HG03196 (cell line): ENCODE measurements around the gene ETV6.
"Not testable (repeated sequence)": the region's sequence is repeated elsewhere in the genome, so short reads cannot be mapped to it uniquely, and the experiment has no call there.

ENCODE experiments used
- ATAC-seq: cut with Tn5 transposase; IDR thresholded peaks from one replicate; pipeline ENCODE4 v1.9.1; 2021; ENCODE audit not compliant: unreplicated experiment

The ETV6 gene

DNA sequence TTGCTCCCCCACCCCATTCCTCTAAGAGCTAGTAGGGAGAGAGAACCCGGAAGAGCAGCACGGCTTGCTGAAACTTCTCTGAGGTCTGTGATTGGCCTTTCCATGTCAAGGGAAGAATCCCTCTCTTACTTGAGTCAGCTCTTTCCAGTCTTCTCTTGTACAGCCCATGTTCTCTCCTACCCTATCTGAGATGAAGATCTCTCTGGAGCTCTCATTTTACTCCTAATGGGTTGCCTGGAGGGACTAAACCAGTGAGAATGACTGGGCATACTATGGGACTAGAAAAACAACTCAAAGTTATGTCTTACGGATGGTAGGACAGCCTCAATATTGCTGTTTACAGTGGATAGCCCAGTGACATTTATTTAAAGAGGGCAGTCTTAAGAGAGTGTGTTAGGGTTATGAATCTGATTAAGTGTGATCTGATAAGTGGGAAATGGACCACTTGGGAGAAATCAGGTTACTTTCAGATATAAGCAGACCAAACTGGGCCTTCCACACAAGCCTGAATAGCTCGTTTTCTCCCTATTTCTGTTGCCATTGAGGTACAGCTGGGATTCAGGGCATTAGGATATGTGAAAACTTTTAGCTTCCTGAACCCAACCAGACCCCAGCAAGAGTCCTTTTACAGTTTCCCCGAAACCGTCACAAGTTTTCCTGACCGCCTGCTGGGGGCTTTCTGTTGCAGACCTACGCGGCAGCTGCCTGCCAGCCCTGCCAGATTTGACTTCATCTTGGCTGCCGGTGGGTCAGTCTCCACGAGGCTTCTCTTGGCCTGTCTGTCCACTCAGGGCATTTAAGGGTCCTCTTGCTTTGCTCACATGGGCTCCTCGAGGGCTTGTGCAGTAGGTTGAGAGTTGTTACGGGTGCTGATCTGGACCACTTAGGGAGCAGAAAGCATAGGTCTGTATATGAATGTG is 16.9 kb downstream of the ETV6 start:
- no peak for ATAC-seq

DNA sequence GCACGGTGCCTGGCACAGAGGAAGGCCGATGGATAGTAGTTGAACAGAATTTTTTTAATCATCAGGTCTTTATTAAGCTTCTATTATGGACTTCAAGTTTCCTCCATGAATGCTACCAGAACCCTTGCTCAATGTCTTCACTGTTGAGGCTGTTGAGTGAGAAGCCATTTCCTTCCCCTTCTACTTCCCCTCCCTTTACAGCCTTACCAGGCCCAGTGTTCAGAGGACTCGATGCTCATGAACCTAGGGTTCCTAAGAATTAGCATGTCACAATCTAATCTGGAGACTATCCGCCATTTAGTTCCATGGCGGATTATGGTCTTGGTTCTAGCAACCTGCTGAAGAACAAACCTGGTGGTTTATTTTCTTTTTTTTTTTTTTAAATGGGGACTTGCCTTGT is 17.7 kb downstream of the ETV6 start:
- ATAC-seq = no peak

DNA sequence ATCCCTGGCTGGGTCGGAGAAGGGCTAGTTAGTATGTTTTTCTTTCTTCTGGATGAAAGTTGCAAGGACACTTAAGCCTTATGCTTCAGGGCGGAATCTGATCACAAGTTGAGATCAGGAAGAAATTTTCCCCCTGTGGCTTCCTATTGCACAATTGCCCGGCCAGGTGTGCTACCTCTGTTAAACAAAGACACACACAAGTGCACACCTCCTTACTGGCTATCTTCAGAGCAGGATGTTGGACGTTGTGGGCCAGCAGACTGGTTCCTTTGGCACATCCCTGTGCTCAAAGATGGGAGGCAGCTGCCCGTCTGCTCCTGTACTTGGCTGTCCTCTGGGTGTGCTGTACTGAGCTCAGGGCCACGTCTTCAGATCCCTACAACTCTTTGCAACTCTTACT is 19.1 kb downstream of the ETV6 start:
- ATAC-seq = no peak

DNA sequence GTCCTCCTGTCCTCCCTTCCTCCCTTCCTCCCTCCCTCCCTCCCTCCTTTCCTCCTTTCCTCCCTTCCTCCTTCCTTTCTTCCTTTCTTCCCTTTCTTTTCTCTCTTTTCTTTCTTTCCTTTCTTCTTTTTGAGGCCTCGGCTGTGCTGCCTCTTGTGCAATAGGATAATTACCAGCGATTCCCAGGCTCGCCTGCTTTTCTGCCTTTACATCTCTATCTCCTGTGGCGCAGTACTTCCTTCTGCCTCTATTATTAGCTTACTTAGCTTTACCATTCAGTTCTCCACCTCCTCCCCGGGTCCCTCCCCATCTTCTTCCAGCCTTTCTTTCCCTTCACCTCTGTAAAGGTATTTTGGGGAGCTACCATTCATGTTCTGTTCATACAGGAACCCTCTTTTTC is 19.9 kb downstream of the ETV6 start:
- no peak for ATAC-seq

DNA sequence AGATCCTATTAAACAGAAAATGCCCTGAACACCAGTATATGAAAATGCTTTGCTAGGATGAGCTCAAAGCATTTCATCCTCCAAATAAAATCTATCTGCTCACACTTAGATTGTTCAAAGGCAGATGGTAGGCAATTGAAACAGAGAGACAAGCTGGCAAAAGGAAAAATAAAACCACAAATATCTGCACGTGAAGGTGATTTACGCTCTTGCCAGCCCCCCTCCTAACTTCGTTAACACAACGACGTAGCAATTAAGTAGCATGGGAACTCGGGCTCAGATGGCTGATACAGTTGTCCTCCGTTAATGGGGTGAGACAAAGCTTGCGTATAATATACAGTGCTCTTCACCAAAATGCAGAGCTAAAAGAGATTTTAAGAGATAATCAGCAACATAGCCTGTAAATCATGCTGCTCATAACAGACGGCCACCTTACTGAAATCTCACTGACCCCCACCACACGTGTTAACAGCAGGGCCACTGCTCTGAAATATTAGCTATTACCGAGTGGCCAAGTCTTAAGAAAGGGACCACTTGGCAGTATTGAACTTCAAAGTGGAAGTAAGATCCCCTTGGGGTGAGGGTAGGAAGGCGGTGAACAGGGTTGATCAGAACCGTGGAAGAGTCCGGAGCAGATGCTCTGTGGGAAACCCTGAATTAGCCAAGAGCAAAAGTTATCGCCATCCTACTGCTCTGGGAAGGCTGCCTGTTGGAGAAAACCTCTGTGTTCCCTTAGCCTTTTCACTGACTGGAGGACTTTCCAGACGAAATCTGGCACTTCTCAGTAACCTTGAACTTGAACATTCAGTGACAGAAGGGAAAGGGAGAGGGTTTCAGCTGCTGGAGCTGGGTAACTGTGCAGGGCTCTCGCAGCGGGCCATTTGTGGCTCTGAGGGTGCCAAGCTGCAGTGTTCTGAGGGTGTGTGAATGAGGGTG is 23.1 kb downstream of the ETV6 start:
- no peak for ATAC-seq

DNA sequence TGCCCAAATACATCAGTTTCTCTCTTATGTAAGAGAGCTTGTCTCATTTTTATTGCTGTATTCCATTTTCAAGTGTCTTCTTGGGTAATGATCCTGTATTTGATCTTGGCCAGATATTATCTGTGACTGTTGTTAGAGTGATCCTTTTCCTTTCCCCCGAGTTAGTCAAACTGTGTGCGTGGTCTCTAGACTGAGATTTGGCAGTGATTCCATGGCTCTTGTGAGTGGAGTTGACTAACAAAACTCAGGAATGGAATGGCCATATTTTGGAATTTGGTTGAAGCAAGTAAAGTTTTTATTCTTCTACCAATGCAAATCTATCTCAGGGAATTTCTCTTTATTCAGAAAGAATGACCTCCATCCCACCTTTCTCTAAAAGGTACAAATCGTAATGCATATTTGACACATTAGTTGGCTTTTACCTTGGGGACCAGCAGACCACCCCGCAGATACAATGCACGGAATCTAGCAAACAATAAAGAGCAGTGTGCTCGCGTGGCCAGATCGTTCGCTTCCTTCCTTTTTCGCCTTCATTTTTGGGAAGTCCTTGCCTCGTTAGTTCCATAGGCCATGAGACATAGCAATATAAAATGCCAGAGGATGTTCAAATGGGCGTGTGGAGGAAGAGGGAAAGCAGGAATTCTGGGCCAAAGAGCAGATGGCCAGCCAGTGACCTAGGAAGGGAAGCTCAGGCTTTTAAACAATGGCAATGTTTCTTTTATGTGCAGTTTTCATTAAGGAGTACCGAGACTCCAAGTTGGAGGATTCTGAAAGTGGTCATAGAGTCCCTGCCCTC is 24.4 kb downstream of the ETV6 start:
- no peak for ATAC-seq

DNA sequence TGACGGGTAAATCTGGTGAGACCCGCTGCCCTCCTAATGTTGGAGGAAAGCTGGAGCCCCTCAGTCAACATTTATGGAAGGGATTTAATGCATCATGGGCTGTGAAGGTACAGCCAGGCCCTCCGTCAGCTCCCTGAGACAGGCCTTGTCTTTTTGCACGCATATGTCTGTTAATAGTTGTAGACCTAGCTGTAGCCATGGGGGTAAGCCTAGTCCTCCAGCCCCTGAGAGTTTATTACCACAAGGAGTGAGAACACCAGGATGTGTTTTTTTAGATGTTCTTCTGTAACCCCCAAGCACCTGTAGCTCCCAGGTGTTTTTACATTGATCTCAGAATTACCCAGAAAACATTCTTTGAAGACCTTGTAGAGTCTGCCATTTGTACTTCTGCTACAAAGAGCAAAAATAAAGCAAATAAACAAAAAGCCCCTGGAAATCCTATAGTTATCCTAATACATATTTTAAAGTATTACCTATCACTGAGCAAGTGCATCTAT is 25.5 kb downstream of the ETV6 start:
- ATAC-seq = no peak

DNA sequence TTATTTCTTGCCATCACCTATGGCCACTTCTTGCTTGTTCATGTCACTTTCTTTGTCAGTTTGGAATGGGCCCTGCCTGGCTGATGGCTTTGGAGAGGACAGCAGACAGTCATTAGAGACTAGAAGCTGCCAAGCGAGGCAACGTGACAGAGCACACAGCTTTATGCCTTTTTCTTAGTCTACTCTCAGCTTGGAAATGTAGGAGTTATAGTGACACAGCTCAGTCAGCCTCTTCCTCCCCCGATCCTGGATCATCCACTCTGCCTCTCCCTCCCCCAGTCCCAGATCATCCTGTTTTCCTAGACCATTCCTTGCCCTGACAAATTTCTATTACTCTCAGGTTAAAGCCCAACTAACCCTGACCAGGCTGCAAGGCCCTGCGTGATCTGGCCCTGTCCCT is 26.6 kb downstream of the ETV6 start:
- no peak for ATAC-seq

DNA sequence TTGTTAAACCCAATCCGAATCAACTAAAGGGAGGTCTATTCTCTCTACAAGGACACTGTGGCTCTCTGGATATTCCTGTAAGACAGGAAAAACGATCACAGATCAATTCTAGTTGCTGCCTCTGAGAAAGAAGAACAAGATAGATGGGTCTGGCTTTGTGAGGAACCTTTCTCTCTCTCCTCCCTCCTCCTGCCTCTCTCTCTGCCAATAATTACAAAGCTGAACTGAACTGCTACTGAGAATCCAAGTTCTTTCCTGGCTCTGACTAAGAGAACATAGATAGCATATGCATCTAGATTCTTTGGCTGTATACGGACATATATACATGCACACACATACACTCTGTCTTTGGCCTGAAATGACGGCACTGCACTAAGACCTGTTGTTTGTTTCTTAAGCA is 27.6 kb downstream of the ETV6 start:
- ATAC-seq = no peak

DNA sequence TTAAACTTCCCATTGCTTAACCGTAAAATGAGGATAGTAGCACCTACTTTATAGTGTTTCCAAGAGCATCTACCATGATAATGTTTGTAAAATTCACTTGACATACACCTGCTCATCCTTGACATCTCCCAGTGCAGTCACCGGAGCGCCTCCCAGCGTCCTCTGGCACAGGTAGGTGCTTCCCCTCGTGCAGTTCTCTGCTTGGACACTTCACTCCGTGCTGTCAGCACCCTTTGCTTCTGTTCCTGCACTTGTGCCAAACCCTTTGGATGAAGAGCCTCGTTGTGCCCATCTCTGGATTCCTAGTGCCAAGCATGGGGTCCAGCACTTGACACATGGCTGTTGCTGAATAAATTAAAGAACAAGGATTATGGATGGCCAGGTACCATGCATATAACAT is 28.3 kb downstream of the ETV6 start:
- no peak for ATAC-seq

DNA sequence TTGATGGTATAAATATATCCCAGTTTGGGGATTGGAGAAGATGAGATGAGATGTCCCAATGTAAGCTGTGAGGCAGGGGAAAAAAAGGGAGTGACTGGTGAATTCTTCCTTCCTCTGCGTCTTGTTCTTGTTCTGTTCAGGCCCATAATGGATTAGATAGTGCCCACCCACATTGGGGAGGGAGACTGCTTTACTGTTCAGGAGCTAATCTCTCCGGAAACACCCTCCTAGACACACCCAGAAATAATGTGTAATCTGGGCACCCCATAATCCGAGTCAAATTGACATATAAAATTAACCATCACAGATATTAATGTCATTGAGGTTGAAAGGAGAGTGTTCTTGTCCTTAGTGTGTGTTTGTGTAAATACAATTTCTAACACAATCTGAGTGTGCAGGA is 29.3 kb downstream of the ETV6 start:
- ATAC-seq = no peak

DNA sequence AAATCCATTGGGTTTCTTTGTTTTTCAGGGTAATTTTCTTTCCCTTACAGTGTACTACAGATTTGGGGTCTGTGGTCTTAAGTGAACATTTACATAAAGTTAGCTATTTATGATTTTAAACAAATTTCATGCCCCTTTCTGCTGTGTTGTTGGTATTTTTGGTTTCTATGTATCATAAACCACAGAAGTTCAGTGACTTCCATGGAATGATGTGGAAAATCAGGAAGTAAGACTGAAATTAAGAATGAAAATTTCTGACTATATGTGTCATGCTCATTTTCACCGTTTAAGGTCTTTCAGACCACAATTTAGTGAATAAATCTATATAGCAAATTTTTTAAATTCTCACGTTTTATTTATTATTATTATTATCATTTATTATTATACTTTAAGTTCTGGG is 31.7 kb downstream of the ETV6 start:
- no peak for ATAC-seq

DNA sequence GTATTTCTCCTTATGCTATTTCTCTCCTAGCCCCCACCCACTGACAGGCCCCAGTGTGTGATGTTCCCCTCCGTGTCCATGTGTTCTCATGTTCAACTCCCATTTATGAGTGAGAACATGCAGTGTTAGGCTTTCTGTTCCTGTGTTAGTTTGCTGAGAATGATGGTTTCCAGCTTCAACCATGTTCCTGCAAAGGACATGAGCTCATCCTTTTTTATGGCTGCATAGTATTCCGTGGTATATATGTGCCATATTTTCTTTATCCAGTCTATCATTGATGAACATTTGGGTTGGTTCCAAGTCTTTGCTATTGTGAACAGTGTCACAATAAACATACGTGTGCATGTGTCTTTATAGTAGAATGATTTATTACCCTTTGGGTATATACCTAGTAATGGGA is 32.2 kb downstream of the ETV6 start:
- not testable (repeated sequence) for ATAC-seq

DNA sequence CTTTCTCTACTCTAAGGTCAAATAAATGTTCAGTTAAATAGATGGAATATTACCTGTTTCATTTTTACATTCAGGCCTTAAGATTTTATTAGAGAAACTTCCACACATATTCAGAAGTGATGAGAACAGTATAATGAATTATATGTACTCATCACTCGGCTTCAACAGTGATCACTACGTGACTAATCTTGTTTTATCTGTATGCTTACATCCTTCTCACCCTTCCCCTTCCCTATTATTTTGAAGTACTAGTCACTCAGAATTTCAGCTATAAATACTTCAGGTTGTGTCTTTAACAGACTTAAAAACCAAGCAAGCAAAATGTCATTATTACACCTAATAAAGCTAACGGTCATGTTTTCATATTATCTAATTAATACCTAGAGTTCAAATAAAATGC is 34.9 kb downstream of the ETV6 start:
- no peak for ATAC-seq

DNA sequence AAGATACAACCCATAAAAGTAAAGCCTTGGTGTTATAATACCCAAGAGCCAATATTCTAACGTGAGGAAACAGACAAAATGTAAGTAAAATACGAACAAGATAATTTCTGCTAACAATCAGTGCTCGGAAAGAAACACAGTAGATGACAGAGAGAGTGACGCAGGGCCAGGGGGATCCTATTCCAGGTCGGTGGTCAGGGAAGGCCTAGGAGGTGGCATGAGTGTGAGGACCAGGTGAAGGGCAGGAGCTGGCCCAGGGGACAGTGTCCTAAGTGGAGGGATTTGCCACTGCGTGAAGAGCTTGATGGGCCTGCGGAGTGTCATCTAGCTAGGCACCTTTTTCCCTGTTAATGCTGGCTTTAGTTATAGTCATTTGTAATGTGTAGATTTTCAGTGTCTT is 35.3 kb downstream of the ETV6 start:
- no peak for ATAC-seq

DNA sequence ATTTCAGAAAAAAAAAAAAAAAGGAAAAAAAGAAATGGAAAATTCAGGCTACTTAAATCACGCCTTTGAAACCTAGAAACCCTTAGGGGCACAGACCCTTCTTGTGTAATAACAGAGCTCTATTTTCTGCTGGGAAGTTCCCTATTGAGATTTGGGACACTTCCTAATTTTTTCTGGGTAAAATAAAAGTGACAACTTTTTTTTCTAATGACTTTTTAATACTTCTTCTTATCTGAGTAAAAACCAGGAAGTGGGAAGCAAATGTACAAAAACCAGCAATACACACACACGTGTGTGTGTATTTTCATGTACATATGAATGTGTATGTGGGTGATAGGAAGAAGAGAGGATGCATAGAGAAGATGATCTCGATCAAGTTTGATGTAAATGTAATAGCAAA is 35.8 kb downstream of the ETV6 start:
- no peak for ATAC-seq

DNA sequence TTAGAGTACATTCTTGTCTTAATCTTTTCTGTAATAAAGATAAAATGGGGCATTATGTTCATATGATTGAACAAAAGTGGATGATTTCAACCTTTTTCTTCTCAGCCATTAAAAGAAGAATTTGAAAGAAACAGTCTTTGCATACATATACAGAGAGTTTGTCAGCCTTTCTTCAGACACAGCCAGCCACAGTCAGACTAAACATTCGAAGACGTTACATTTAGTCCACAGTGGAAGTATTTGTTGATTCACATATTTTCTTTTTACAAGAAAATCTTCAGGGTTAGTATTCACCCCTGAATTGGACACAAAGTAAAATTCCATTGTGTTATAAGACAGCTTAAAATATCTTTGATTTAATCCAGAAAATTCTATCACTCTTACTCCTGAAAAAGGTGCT is 36.2 kb downstream of the ETV6 start:
- ATAC-seq = no peak

DNA sequence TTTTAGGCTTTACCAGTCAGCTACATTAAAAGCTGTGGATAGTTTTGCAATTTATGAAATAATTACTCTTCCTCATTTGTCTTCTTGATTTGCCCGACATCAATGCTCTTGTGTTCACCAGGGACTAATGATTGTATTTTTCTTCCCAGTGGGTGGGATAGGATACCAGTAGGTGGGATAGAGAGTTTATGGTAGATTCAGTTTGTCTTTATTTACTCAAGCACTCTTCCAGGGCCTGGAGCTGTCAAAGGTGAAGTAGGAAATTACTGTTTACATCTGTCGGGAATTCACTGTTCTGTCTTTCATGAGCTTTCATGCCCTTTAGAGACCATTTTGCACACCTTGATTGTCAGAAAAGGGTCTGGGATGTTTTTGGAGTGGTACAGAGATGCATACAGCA is 36.6 kb downstream of the ETV6 start:
- ATAC-seq = no peak

DNA sequence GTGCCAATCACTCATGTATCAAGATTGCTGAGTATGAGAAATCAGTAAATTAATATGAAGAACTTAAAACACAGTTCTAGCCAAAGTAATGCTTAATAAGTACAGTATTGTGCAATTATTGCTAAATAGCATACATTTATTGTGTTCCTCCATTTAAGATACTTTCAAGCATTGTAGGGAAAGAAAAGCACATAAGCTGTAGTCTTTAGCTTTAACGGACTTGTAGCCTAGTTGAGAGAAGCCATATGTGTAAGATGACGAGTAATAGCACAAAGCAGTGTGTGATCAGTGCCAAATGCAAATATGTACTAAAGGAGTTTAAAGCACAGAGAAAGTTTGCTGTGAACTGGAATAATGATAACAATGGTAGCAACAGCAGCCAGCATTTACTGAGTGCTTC is 38.1 kb downstream of the ETV6 start:
- ATAC-seq = no peak

DNA sequence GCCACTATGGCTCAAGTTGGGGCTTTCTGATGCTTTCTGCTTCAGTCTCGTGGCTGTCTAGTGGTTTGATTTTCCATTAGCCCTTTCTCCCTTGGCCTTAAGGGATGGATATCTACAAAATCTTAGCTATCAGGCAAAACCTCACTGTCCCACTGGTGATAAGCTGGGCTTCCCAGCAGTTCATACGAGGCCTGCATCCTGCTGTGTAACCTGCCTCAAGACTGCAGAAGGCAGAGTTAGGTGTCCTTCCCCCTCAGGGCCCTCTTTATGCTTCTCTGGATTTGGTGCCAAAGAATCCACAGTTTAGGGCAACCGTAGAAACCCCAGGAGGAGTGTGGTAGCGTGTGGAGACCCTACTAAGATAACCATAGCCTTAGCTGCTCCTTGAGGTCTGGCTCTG is 38.9 kb downstream of the ETV6 start:
- no peak for ATAC-seq

DNA sequence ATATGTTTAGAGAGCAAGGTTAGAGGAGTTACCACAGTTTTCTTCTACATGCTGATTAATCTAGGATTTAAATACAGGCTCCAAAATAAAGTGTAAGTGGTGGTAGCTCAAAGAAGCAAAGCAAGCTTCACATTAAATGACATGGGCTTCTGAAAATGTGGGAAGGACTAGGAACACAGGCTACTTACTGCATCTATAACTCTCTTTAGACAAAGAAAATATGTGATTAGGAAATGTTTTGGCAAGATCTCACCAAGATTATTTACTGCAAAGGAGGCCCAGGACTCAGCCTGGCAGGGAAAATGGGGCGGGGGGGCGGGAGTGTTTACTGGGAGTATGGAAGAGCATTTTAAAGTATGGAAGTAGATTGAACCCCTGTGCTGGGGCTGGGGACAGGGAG is 39.4 kb downstream of the ETV6 start:
- ATAC-seq = no peak
